Measurements from ENCODE around the gene VPS8.

- no peak for TF ChIP-seq CTCF (IDR thresholded peaks at IDR 0.05; ENCODE audit: low read length)
- TF ChIP-seq EZH2 (IDR thresholded peaks at IDR 0.05; ENCODE audit: borderline replicate concordance, low read length): no peak
Measured at GRCh38 chr3:184981071-184981470, 169.1 kb downstream of the VPS8 start.

Measured in OCI-LY1 (cell line).